Activated CD8-positive, alpha-beta T cell treated with anti-CD3 and anti-CD28 coated beads for 36 hours (primary cell): Measurements from ENCODE around the gene SSPN. TPM values are rescaled to one million over a fixed set of nuclear protein-coding genes. Genes with fewer than 3 reads are reported as not detected.

Experiments used
- ATAC-seq: fragments of 200-7000 bp; cut with Tn5 transposase; one replicate; pipeline ENCODE4 v1.10.0; 2021; ENCODE audit warnings: mild to moderate bottlenecking, moderate library complexity
- CTCF ChIA-PET: fragments of 350-600 bp; sonication (Branson Sonifier 250); formaldehyde crosslinking; loops from one replicate; lab custom pipeline; 2021; ENCODE audit warnings: antibody characterized with exemption; lab: Charles Lee
- POLR2A ChIA-PET: fragments of 350-600 bp; sonication (Branson Sonifier 250); formaldehyde crosslinking; loops from one replicate; lab custom pipeline; 2021; ENCODE audit warnings: antibody characterized with exemption; lab: Charles Lee
- DNase-seq: peaks from one replicate; pipeline ENCODE4 v3.0.0-alpha.2; 2020
- H3K27ac Mint-ChIP-seq: one replicate; pipeline ENCODE4 v1.8.0; 2021; ENCODE audit warnings: mild to moderate bottlenecking, mixed read lengths
- H3K27me3 Mint-ChIP-seq: one replicate; pipeline ENCODE4 v1.8.0; 2021; ENCODE audit warnings: mixed read lengths
- H3K36me3 Mint-ChIP-seq: one replicate; pipeline ENCODE4 v1.8.0; 2021; ENCODE audit warnings: low read depth, mixed read lengths
- H3K4me1 Mint-ChIP-seq: one replicate; pipeline ENCODE4 v1.8.0; 2021; ENCODE audit warnings: low read depth, mixed read lengths
- H3K4me3 Mint-ChIP-seq: one replicate; pipeline ENCODE4 v1.8.0; 2021; ENCODE audit warnings: mild to moderate bottlenecking, moderate library complexity, mixed read lengths
- H3K9me3 Mint-ChIP-seq: one replicate; pipeline ENCODE4 v1.8.0; 2021; ENCODE audit warnings: mixed read lengths
- CTCF ChIP-seq: fragments of 200-600 bp; IDR thresholded peaks from one replicate; pipeline ENCODE4 v1.8.0; 2022; ENCODE audit warnings: antibody characterized with exemption, mild to moderate bottlenecking
- intact Hi-C: fragments of 100-400 bp; cut with micrococcal nuclease; formaldehyde crosslinking; loops from one replicate; pipeline ENCODE4 v1.10.0; 2022
- total RNA-seq, 2 experiments: library from RNA; stranded (reverse); gene quantifications; one replicate each; pipeline ENCODE4 v1.2.3, GENCODE V29; 2021

SSPN gene
- total RNA-seq, 2 experiments from 2014 or later: not detected

- Mint-ChIP-seq H3K4me3 (no peak overlapping the region), H3K27me3 (peaks cover 2% of the 10 kb centered on the region), H3K27ac (no peak overlapping the region), H3K4me1 (peaks cover 5% of the 10 kb centered on the region), H3K36me3 (no peaks in the 10 kb centered on the region), H3K9me3 (no peaks in the 10 kb centered on the region)
- ChIA-PET CTCF (interaction anchor here (1.1 kb wide), 1 partner anchor 94 kb away, joined by 3 read pairs; no protein-coding TSS in a partner anchor), POLR2A (no interaction called here)
- no peak for TF ChIP-seq CTCF
- ATAC-seq (no peak), DNase-seq (no peak)
- intact Hi-C loops: no loop called here
Measured at GRCh38 chr12:26279908-26280307, 84.5 kb downstream of the SSPN start.

- H3K4me1 Mint-ChIP-seq: no peaks in the 10 kb centered on the region
- DNase-seq: no peak
- no peaks in the 10 kb centered on the region for H3K36me3 Mint-ChIP-seq
- H3K27me3 Mint-ChIP-seq: peaks cover 2% of the 10 kb centered on the region
- H3K27ac Mint-ChIP-seq: no peak overlapping the region
- H3K9me3 Mint-ChIP-seq: no peaks in the 10 kb centered on the region
- ATAC-seq: no peak
- intact Hi-C loops: no loop called here
- ChIA-PET POLR2A (no interaction called here), CTCF (no interaction called here)
- TF ChIP-seq CTCF: no peak
- H3K4me3 Mint-ChIP-seq: no peak overlapping the region
Measured at GRCh38 chr12:26280869-26281268, 85.5 kb downstream of the SSPN start.

- CTCF ChIA-PET: no interaction called here
- no peak overlapping the region for H3K4me3 Mint-ChIP-seq
- no peak overlapping the region for H3K27ac Mint-ChIP-seq
- DNase-seq (no peak), ATAC-seq (no peak)
- intact Hi-C loops: no loop called here
- no peak for TF ChIP-seq CTCF
- H3K4me1 Mint-ChIP-seq: no peaks in the 10 kb centered on the region
- POLR2A ChIA-PET: no interaction called here
- H3K27me3 Mint-ChIP-seq: peaks cover 2% of the 10 kb centered on the region
- H3K9me3 Mint-ChIP-seq: no peaks in the 10 kb centered on the region
- no peaks in the 10 kb centered on the region for H3K36me3 Mint-ChIP-seq
Measured at GRCh38 chr12:26281320-26281719, 85.9 kb downstream of the SSPN start.

- no peak overlapping the region for H3K4me3 Mint-ChIP-seq
- DNase-seq: no peak
- TF ChIP-seq CTCF: no peak
- no peaks in the 10 kb centered on the region for H3K4me1 Mint-ChIP-seq
- intact Hi-C loops: no loop called here
- no peaks in the 10 kb centered on the region for H3K36me3 Mint-ChIP-seq
- ChIA-PET POLR2A (no interaction called here), CTCF (no interaction called here)
- no peaks in the 10 kb centered on the region for H3K9me3 Mint-ChIP-seq
- H3K27me3 Mint-ChIP-seq: no peaks in the 10 kb centered on the region
- no peak for ATAC-seq
- H3K27ac Mint-ChIP-seq: no peak overlapping the region
Measured at GRCh38 chr12:26282339-26282940, 87.1 kb downstream of the SSPN start.

- POLR2A ChIA-PET: no interaction called here
- H3K4me1 Mint-ChIP-seq: no peaks in the 10 kb centered on the region
- CTCF ChIA-PET: no interaction called here
- no peak overlapping the region for H3K4me3 Mint-ChIP-seq
- H3K27ac Mint-ChIP-seq: no peak overlapping the region
- intact Hi-C loops: no loop called here
- H3K27me3 Mint-ChIP-seq: no peaks in the 10 kb centered on the region
- TF ChIP-seq CTCF: no peak
- DNase-seq: no peak
- no peaks in the 10 kb centered on the region for H3K36me3 Mint-ChIP-seq
- H3K9me3 Mint-ChIP-seq: no peaks in the 10 kb centered on the region
- no peak for ATAC-seq
Measured at GRCh38 chr12:26283046-26283445, 87.7 kb downstream of the SSPN start.
